H1 (cell line): Measurements from ENCODE around the gene KLHL15.

Experiments
- ASH2L ChIP-seq: fragments of 200-600, 300-600 bp; sonication (generic); IDR thresholded peaks from one replicate; pipeline ENCODE4 v1.7.1; 2017; ENCODE audit warnings: low read length
- CTCF ChIP-seq, 3 experiments: IDR thresholded peaks; 1 replicate in 2 of 3; 2 replicates in 1 of 3; pipeline versions ENCODE4 v1.5.1 to v1.6.1; 2011; ENCODE audit warnings: low read length in 3 of 3, mild to moderate bottlenecking in 3 of 3, inconsistent platforms in 2 of 3, low read depth in 1 of 3, moderate library complexity in 1 of 3; ENCODE audit not compliant: insufficient read depth in 1 of 3; ENCODE audit errors: control extremely low read depth in 1 of 3
- GABPA ChIP-seq: IDR thresholded peaks from 2 replicates; pipeline ENCODE4 v1.6.1; 2011; ENCODE audit warnings: mild to moderate bottlenecking, low read length, moderate library complexity, borderline replicate concordance; ENCODE audit not compliant: insufficient read depth
- MAX ChIP-seq: IDR thresholded peaks from 2 replicates; pipeline ENCODE4 v1.6.1; 2012; ENCODE audit warnings: inconsistent platforms

- no peak for TF ChIP-seq GABPA
- TF ChIP-seq MAX: no peak
- no peak for TF ChIP-seq CTCF (IDR thresholded peaks at IDR 0.05; ENCODE audit: control extremely low read depth in 1 of 3, insufficient read depth in 1 of 3, low read depth in 1 of 3, low read length in 3 of 3)
- TF ChIP-seq ASH2L: no peak
Observed at GRCh38 chrX:23992431-23992830, 34.6 kb downstream of the KLHL15 start.
